OCI-LY7 (cell line): ENCODE measurements around the gene ATP9B. TPM values are rescaled to one million over a fixed set of nuclear protein-coding genes. Genes with fewer than 3 reads are reported as not detected.

Experiments
- BruUV-seq: library from RNA; stranded (reverse); fragments of 400-500 nt; replicated peaks from 2 replicates; lab custom pipeline; 2021; lab: Mats Ljungman, UMichigan
- CTCF ChIA-PET: fragments of 300-600 bp; sonication (Branson Sonifier 250); formaldehyde crosslinking; loops from one replicate; lab custom pipeline; 2022; ENCODE audit warnings: antibody characterized with exemption; ENCODE audit not compliant: unreplicated experiment; lab: Charles Lee
- POLR2A ChIA-PET: fragments of 300-600 bp; sonication (Branson Sonifier 250); formaldehyde crosslinking; loops from one replicate; lab custom pipeline; 2022; ENCODE audit warnings: antibody characterized with exemption; lab: Charles Lee
- DNase-seq: peaks from one replicate; pipeline ENCODE4 v3.0.0-alpha.2; 2015; ENCODE audit warnings: low spot score
- H2AFZ ChIP-seq: fragments of 200-600 bp; sonication (generic), shearing (Covaris generic); 2 replicates; pipeline ENCODE4 v1.6.1; 2014; ENCODE audit warnings: mild to moderate bottlenecking, antibody characterized with exemption, low read length, moderate library complexity
- H3K27ac ChIP-seq: fragments of 200-600 bp; sonication (generic); 2 replicates; pipeline ENCODE4 v1.5.1; 2014; ENCODE audit warnings: mixed run types, low read depth, mild to moderate bottlenecking, moderate library complexity, low read length, inconsistent platforms; ENCODE audit not compliant: poor library complexity, severe bottlenecking
- H3K36me3 ChIP-seq: fragments of 200-600 bp; sonication (generic); 2 replicates; pipeline ENCODE4 v1.6.1; 2014; ENCODE audit warnings: mild to moderate bottlenecking, antibody characterized with exemption, low read length, moderate library complexity, mixed read lengths; ENCODE audit not compliant: insufficient read depth
- H3K4me1 ChIP-seq: fragments of 200-600 bp; sonication (generic); 2 replicates; pipeline ENCODE4 v1.5.1; 2014; ENCODE audit warnings: mild to moderate bottlenecking, low read length; ENCODE audit not compliant: insufficient read depth, poor library complexity, severe bottlenecking
- H3K4me2 ChIP-seq: fragments of 200-600 bp; sonication (generic); 2 replicates; pipeline ENCODE4 v1.6.1; 2014; ENCODE audit warnings: mild to moderate bottlenecking, low read length
- H3K4me3 ChIP-seq: fragments of 200-600 bp; sonication (generic); 2 replicates; pipeline ENCODE4 v1.5.1; 2014; ENCODE audit warnings: mild to moderate bottlenecking, low read depth, low read length; ENCODE audit not compliant: poor library complexity, severe bottlenecking
- H3K79me2 ChIP-seq: fragments of 200-600 bp; sonication (generic); 2 replicates; pipeline ENCODE4 v1.6.1; 2016; ENCODE audit warnings: low read depth, mild to moderate bottlenecking, low read length, moderate library complexity, mixed read lengths; ENCODE audit not compliant: insufficient read depth
- H3K9me2 ChIP-seq: fragments of 200-600 bp; sonication (generic); 2 replicates; pipeline ENCODE4 v1.6.1; 2016; ENCODE audit warnings: mild to moderate bottlenecking, low read length, mixed read lengths; ENCODE audit not compliant: insufficient read depth
- H3K9me3 ChIP-seq: fragments of 200-600 bp; sonication (generic); 2 replicates; pipeline ENCODE4 v1.6.1; 2014; ENCODE audit warnings: mild to moderate bottlenecking, mixed run types, low read length, mixed read lengths
- H4K20me1 ChIP-seq: fragments of 200-600 bp; sonication (generic); 2 replicates; pipeline ENCODE4 v1.6.1; 2014; ENCODE audit warnings: mild to moderate bottlenecking, antibody characterized with exemption, low read length, moderate library complexity, mixed read lengths; ENCODE audit not compliant: insufficient read depth
- EZH2phosphoT487 ChIP-seq: fragments of 200-600 bp; sonication (generic); IDR thresholded peaks from 2 replicates; pipeline ENCODE4 v1.6.1; 2018; ENCODE audit warnings: low read depth, borderline replicate concordance, mild to moderate bottlenecking, mixed run types, antibody characterized with exemption, low read length, moderate library complexity, mixed read lengths
- intact Hi-C: fragments of 100-400 bp; cut with micrococcal nuclease; formaldehyde crosslinking; loops from one replicate; pipeline ENCODE4 v1.10.0; 2022; ENCODE audit not compliant: unreplicated experiment
- total RNA-seq, 2 experiments: library from RNA; depleted of rRNA in 1 of 2; stranded (reverse); fragments of >200 nt in 1 of 2; shearing (Covaris generic) in 1 of 2; gene quantifications; 2 replicates each; pipeline ENCODE4 v1.2.3, GENCODE V29; 2014 to 2022
- TF ChIP-seq, protein P1 (sequence below): fragments of 200-600 bp; sonication (generic); conservative IDR thresholded peaks from 2 replicates; pipeline ENCODE4 v1.5.1; 2014; ENCODE audit warnings: mild to moderate bottlenecking, antibody characterized with exemption, low read length, moderate library complexity, mixed read lengths

ATP9B gene
- total RNA-seq, 2 experiments from 2014 or later, result 27.1 to 36.4 TPM

DNA sequence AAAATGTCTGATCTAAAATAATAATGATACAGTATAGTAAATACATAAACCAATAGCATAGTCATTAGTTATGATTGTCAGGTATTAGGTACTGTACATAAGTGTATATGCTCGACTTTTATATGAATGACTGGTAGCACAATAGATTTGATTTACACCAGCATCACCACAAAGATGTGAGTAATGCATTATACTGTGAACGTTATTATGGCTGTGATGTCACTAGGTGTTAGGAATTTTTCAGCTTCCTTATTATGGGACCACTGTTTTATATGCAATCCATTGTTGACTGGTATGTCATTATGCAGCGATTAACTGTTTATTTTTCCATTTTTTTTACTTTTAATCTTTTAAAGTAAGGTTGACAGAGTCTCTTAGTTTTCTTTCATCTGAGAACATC lies 23.7 kb downstream of the ATP9B start:
- CTCF ChIA-PET, result no interaction called here

DNA sequence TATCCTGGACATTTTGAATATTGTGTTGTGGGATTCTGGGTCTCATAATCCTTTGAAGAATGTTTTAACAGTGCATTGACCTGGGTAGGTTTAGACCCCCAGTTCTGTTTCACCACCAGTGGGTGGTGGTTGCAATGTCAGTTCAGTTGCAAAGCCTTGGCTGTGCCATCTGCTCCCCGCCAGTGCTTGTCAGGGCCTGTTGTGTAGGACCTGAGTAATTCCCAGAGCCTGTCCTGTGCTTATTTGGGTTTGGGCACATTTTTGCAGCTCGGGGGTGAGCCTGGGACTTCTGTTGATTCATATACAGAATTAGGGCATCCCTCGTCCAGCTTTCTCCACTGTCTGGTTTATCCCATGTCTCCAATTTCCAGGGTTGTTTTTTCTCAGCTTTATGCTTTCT lies 24.8 kb downstream of the ATP9B start:
- no peaks in the 10 kb centered on the region for H3K9me2 ChIP-seq
- no TSS peak for BruUV-seq
- no peaks in the 10 kb centered on the region for H3K4me1 ChIP-seq
- H3K4me3 ChIP-seq, result no peak overlapping the region
- H3K36me3 ChIP-seq, result peaks cover 7% of the 10 kb centered on the region
- H3K9me3 ChIP-seq, result no peaks in the 10 kb centered on the region
- H4K20me1 ChIP-seq, result no peaks in the 10 kb centered on the region
- H2AFZ ChIP-seq, result no peak overlapping the region
- TF ChIP-seq, protein P1, sequence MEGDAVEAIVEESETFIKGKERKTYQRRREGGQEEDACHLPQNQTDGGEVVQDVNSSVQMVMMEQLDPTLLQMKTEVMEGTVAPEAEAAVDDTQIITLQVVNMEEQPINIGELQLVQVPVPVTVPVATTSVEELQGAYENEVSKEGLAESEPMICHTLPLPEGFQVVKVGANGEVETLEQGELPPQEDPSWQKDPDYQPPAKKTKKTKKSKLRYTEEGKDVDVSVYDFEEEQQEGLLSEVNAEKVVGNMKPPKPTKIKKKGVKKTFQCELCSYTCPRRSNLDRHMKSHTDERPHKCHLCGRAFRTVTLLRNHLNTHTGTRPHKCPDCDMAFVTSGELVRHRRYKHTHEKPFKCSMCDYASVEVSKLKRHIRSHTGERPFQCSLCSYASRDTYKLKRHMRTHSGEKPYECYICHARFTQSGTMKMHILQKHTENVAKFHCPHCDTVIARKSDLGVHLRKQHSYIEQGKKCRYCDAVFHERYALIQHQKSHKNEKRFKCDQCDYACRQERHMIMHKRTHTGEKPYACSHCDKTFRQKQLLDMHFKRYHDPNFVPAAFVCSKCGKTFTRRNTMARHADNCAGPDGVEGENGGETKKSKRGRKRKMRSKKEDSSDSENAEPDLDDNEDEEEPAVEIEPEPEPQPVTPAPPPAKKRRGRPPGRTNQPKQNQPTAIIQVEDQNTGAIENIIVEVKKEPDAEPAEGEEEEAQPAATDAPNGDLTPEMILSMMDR, result no peak
- TF ChIP-seq EZH2phosphoT487, result no peak
- no peak overlapping the region for H3K4me2 ChIP-seq
- no peak overlapping the region for H3K27ac ChIP-seq
- intact Hi-C loops, result no loop called here
- peaks cover 53% of the 10 kb centered on the region for H3K79me2 ChIP-seq
- ChIA-PET POLR2A (interaction anchor here (1.4 kb wide), 1 partner anchor 12 kb away, joined by 3 read pairs; no protein-coding TSS in a partner anchor), CTCF (no interaction called here)
- no peak for DNase-seq

More for the DNA sequence above, 23.7 kb downstream of the ATP9B start:
- Histone ChIP-seq H3K4me3 (no peak overlapping the region), H3K4me1 (no peaks in the 10 kb centered on the region), H3K79me2 (peaks cover 65% of the 10 kb centered on the region), H3K4me2 (no peak overlapping the region), H3K36me3 (peaks cover 4% of the 10 kb centered on the region), H3K9me2 (no peaks in the 10 kb centered on the region), H4K20me1 (no peaks in the 10 kb centered on the region), H2AFZ (no peak overlapping the region), H3K27ac (no peak overlapping the region), H3K9me3 (no peaks in the 10 kb centered on the region)
- intact Hi-C loops, result no loop called here
- POLR2A ChIA-PET, result interaction anchor here (0.6 to 0.7 kb wide), 2 partner anchors 16 to 256 kb away, joined by 3 read pairs; no protein-coding TSS in a partner anchor
- no peak for DNase-seq
- BruUV-seq, result no TSS peak
- TF ChIP-seq, protein P1, result no peak
- TF ChIP-seq EZH2phosphoT487, result no peak

DNA sequence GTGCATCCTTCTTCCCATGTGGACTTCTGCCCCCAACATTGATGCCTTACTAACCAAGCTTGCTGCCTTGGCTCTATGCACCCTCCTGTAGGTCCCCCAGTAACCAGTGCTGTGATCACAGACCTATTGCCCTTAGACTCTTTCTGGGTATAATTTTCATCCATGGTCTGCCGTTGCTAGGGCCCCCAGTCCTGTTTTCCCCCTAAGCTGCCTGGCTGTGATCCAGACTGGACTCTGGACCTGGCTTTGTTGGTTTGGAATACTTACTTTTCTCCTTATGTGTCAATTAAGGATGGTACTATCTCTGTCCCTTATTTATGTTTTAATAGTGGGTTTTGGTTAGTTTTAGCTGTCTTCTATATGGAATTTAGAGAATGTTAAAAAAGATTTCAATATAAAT lies 26.0 kb downstream of the ATP9B start:
- peaks cover 46% of the 10 kb centered on the region for H3K79me2 ChIP-seq
- DNase-seq, result no peak
- no peaks in the 10 kb centered on the region for H4K20me1 ChIP-seq
- TF ChIP-seq, protein P1, result no peak
- no peak for TF ChIP-seq EZH2phosphoT487
- peaks cover 14% of the 10 kb centered on the region for H3K36me3 ChIP-seq
- CTCF ChIA-PET, result no interaction called here
- H3K9me2 ChIP-seq, result no peaks in the 10 kb centered on the region
- no peaks in the 10 kb centered on the region for H3K9me3 ChIP-seq
- H3K27ac ChIP-seq, result no peak overlapping the region
- no peak overlapping the region for H2AFZ ChIP-seq
- no peaks in the 10 kb centered on the region for H3K4me1 ChIP-seq
- POLR2A ChIA-PET, result interaction anchor here (0.6 to 1.6 kb wide), 4 partner anchors 8 to 32 kb away, joined by 3 to 7 read pairs (median 3); no protein-coding TSS in a partner anchor
- intact Hi-C loops, result no loop called here
- H3K4me2 ChIP-seq, result no peak overlapping the region
- no TSS peak for BruUV-seq
- H3K4me3 ChIP-seq, result no peak overlapping the region
